ENCODE measurements around the gene HEG1. TPM values are rescaled to one million over a fixed set of nuclear protein-coding genes. Genes with fewer than 3 reads are reported as not detected.

HEG1 gene
- total and polyA plus RNA-seq, 2 of the 13 experiments (the other 11 are each of a cell fraction or from before 2014, with no cell fraction given) = 10.7 to 18.2 TPM

GRCh38 chr3:125001557-125002413 lies 54.0 kb downstream of the HEG1 start (continued):
- TF ChIP-seq PRDM4 (CRISPR knock-in tag; IDR thresholded peaks at IDR 0.05; ENCODE audit: borderline replicate concordance) = no peak
- TF ChIP-seq ARID3A (IDR thresholded peaks at IDR 0.05; ENCODE audit: low read depth, low read length) = no peak
- TF ChIP-seq ZNF580 (CRISPR knock-in tag; IDR thresholded peaks at IDR 0.05; ENCODE audit: borderline replicate concordance, low read depth) = 0 out of 2 replicates have a peak, but pooled peaks have one; percentile 14
- no peak for TF ChIP-seq ZNF446 (CRISPR knock-in tag; IDR thresholded peaks at IDR 0.05)
- no peak for TF ChIP-seq PAF1 (CRISPR knock-in tag; IDR thresholded peaks at IDR 0.05)
- TF ChIP-seq HOMEZ (CRISPR knock-in tag; IDR thresholded peaks at IDR 0.05; ENCODE audit: low read depth) = peak; percentile 25; the same call in 1 of the 2 replicates
- no peak for TF ChIP-seq SOX6 (IDR thresholded peaks at IDR 0.05)
- peak; percentile 97 for TF ChIP-seq SOX6 (CRISPR knock-in tag; IDR thresholded peaks at IDR 0.05)
- TF ChIP-seq TBX3 (IDR thresholded peaks at IDR 0.05; ENCODE audit: borderline replicate concordance) = peak; percentile 79; the same call in 1 of the 2 replicates
- peak; percentile 99 for TF ChIP-seq NR2F2 (IDR thresholded peaks at IDR 0.05; ENCODE audit: borderline replicate concordance, low read depth)
- peak; percentile 48; the same call in 1 of the 2 replicates for TF ChIP-seq KDM3A (CRISPR knock-in tag; IDR thresholded peaks at IDR 0.05; ENCODE audit: low read depth)
- no peak for TF ChIP-seq ZBTB42 (CRISPR knock-in tag; IDR thresholded peaks at IDR 0.05)
- peak; percentile 22 for TF ChIP-seq CCAR2 (optimal IDR thresholded peaks at IDR 0.05; ENCODE audit: low read depth, low read length)
- peak; percentile 23; the same call in 1 of the 2 replicates for TF ChIP-seq IRF2 (CRISPR knock-in tag; IDR thresholded peaks at IDR 0.05)
- TF ChIP-seq YEATS2 (CRISPR knock-in tag; IDR thresholded peaks at IDR 0.05; ENCODE audit: borderline replicate concordance) = no peak; the same call in 1 of the 2 replicates
- TF ChIP-seq PAXIP1 (CRISPR knock-in tag; conservative IDR thresholded peaks at IDR 0.05) = peak; percentile 92
- TF ChIP-seq WIZ (CRISPR knock-in tag; IDR thresholded peaks at IDR 0.05) = 0 out of 2 replicates have a peak, but pooled peaks have one; percentile 36
- TF ChIP-seq POLR2G (IDR thresholded peaks at IDR 0.05; ENCODE audit: low read depth, low read length) = peak; percentile 15; the same call in 1 of the 2 replicates
- TF ChIP-seq DR1 (CRISPR knock-in tag; IDR thresholded peaks at IDR 0.05) = 0 out of 2 replicates have a peak, but pooled peaks have one; percentile 48
- peak; percentile 13; the same call in 1 of the 2 replicates for TF ChIP-seq SMC3 (IDR thresholded peaks at IDR 0.05; ENCODE audit: low read length)

Measured in HepG2 (cell line).